Naive thymus-derived CD4-positive, alpha-beta T cell (primary cell): Measurements from ENCODE around the gene ICAM3. TPM values are rescaled to one million over a fixed set of nuclear protein-coding genes. Genes with fewer than 3 reads are reported as not detected.

Source experiments
- ATAC-seq: fragments of 150-1000 bp; cut with Tn5 transposase; 2 replicates; pipeline ENCODE4 v1.10.0; 2021; ENCODE audit warnings: mild to moderate bottlenecking, moderate library complexity
- CTCF ChIA-PET: fragments of 350-600 bp; sonication (Branson Sonifier 250); formaldehyde crosslinking; loops from one replicate; lab custom pipeline; 2021; ENCODE audit warnings: antibody characterized with exemption; lab: Charles Lee
- POLR2A ChIA-PET: fragments of 350-600 bp; sonication (Branson Sonifier 250); formaldehyde crosslinking; loops from one replicate; lab custom pipeline; 2021; ENCODE audit warnings: antibody characterized with exemption, inconsistent platforms; lab: Charles Lee
- DNase-seq, 9 donors: peaks; one replicate each; pipeline versions ENCODE4 v3.0.0 to v3.0.0-alpha.2; 2020 to 2022; ENCODE audit warnings: mixed read lengths in 1 of 9
- H3K27ac ChIP-seq: one replicate; pipeline ENCODE4 v1.7.0; 2013; ENCODE audit warnings: mild to moderate bottlenecking, low read depth, low read length, moderate library complexity
- H3K27me3 ChIP-seq, 2 donors: one replicate each; pipeline ENCODE4 v1.7.0; 2013; ENCODE audit warnings: low read length in 2 of 2, mild to moderate bottlenecking in 2 of 2, moderate library complexity in 2 of 2; ENCODE audit not compliant: control insufficient read depth in 2 of 2, insufficient read depth in 2 of 2
- H3K36me3 ChIP-seq, 3 experiments: 1 replicate in 2 of 3; 2 replicates in 1 of 3; pipeline ENCODE4 v1.7.0; 2013; ENCODE audit warnings: low read length in 3 of 3, mild to moderate bottlenecking in 3 of 3, moderate library complexity in 1 of 3; ENCODE audit not compliant: insufficient read depth in 3 of 3, control insufficient read depth in 2 of 3
- H3K4me1 ChIP-seq, 2 donors: one replicate each; pipeline ENCODE4 v1.7.0; 2013; ENCODE audit warnings: low read length in 2 of 2, mild to moderate bottlenecking in 2 of 2, moderate library complexity in 1 of 2; ENCODE audit not compliant: control insufficient read depth in 2 of 2, insufficient read depth in 2 of 2
- H3K4me3 ChIP-seq: 2 replicates; pipeline ENCODE4 v1.7.0; 2013; ENCODE audit warnings: mild to moderate bottlenecking, low read length
- H3K9me3 ChIP-seq, 3 experiments: 1 replicate in 2 of 3; 2 replicates in 1 of 3; pipeline ENCODE4 v1.7.0; 2013; ENCODE audit warnings: low read length in 3 of 3; ENCODE audit not compliant: control insufficient read depth in 2 of 3
- H3K27ac Mint-ChIP-seq, 9 donors: one replicate each; pipeline ENCODE4 v1.8.0; 2020 to 2022; ENCODE audit warnings: mixed read lengths in 9 of 9, mild to moderate bottlenecking in 8 of 9, moderate library complexity in 5 of 9, inconsistent platforms in 2 of 9
- H3K27me3 Mint-ChIP-seq, 5 donors: one replicate each; pipeline ENCODE4 v1.8.0; 2021 to 2022; ENCODE audit warnings: mixed read lengths in 5 of 5, mild to moderate bottlenecking in 1 of 5
- H3K36me3 Mint-ChIP-seq, 5 donors: one replicate each; pipeline ENCODE4 v1.8.0; 2020 to 2022; ENCODE audit warnings: mixed read lengths in 5 of 5, mild to moderate bottlenecking in 3 of 5, inconsistent platforms in 1 of 5
- H3K4me1 Mint-ChIP-seq, 7 donors: one replicate each; pipeline ENCODE4 v1.8.0; 2020 to 2022; ENCODE audit warnings: mixed read lengths in 7 of 7, mild to moderate bottlenecking in 3 of 7, inconsistent platforms in 1 of 7
- H3K4me3 Mint-ChIP-seq, 10 donors: one replicate each; pipeline ENCODE4 v1.8.0; 2020 to 2022; ENCODE audit warnings: mild to moderate bottlenecking in 10 of 10, mixed read lengths in 10 of 10, moderate library complexity in 6 of 10, inconsistent platforms in 2 of 10
- H3K9me3 Mint-ChIP-seq, 11 donors: one replicate each; pipeline ENCODE4 v1.8.0; 2020 to 2022; ENCODE audit warnings: mixed read lengths in 11 of 11, mild to moderate bottlenecking in 4 of 11, inconsistent platforms in 1 of 11, moderate library complexity in 1 of 11
- intact Hi-C, 2 donors: fragments of 100-400 bp; cut with micrococcal nuclease; formaldehyde crosslinking; loops; one replicate each; pipeline ENCODE4 v1.15.1; 2023
- polyA plus RNA-seq, 2 donors: library from polyadenylated mRNA; unstranded; fragments of 300-500 nt; fragmentation: Illumina TruSeq; gene quantifications; one replicate each; pipeline ENCODE4 v1.2.3, GENCODE V29; 2021
- total RNA-seq, 6 experiments: library from RNA in 5 of 6; stranded (reverse) in 5 of 6; gene quantifications; 1 replicate in 5 of 6; 2 replicates in 1 of 6; pipeline ENCODE4 v1.2.3 and lab custom pipeline; 2021 to 2026

ICAM3 gene
- total and polyA plus RNA-seq, 7 experiments from 2014 or later, result 165 to 244 (median 195) TPM

GRCh38 chr19:10356431-10356830 is 17.0 kb upstream of the ICAM3 start:
- Mint-ChIP-seq H3K27me3 (no peaks in the 10 kb centered on the region), H3K27ac (peak overlapping the region in 1 of 9 donors; percentile 46), H3K4me3 (no peak overlapping the region), H3K36me3 (peaks cover 0 to 25% (median 11%) of the 10 kb centered on the region in 5 donors), H3K4me1 (peaks cover 0 to 6% (median 0%) of the 10 kb centered on the region in 7 donors), H3K9me3 (no peaks in the 10 kb centered on the region)
- DNase-seq, result no peak
- Histone ChIP-seq H3K4me1 (no peaks in the 10 kb centered on the region), H3K4me3 (no peak overlapping the region), H3K36me3 (peaks cover 0 to 91% (median 16%) of the 10 kb centered on the region in 3 experiments), H3K9me3 (no peaks in the 10 kb centered on the region), H3K27me3 (no peaks in the 10 kb centered on the region), H3K27ac (no peak overlapping the region)
- ATAC-seq, result no peak
- ChIA-PET CTCF (interaction anchor here (0.6 kb wide), 1 partner anchor 106 kb away, joined by 3 read pairs; no protein-coding TSS in a partner anchor), POLR2A (no interaction called here)
- intact Hi-C loops, result no loop called here

- H3K4me3 Mint-ChIP-seq, result no peak overlapping the region
Observed at GRCh38 chr19:10353793-10354391, 14.5 kb upstream of the ICAM3 start.

GRCh38 chr19:10352764-10353671 is 13.6 kb upstream of the ICAM3 start:
- intact Hi-C loops, result no loop called here
- Mint-ChIP-seq H3K27me3 (no peaks in the 10 kb centered on the region), H3K4me3 (no peak overlapping the region), H3K27ac (no peak overlapping the region), H3K9me3 (no peaks in the 10 kb centered on the region), H3K36me3 (peaks cover 0 to 20% (median 7%) of the 10 kb centered on the region in 5 donors), H3K4me1 (peaks cover 0 to 3% (median 0%) of the 10 kb centered on the region in 7 donors)
- H3K27me3 ChIP-seq, result no peaks in the 10 kb centered on the region
- ChIA-PET CTCF (no interaction called here), POLR2A (interaction anchor here (1.0 kb wide), 1 partner anchor 82 kb away, joined by 3 read pairs; the partner anchor contains the start of gene ICAM1)
- DNase-seq (no peak), ATAC-seq (no peak)
- H3K9me3 ChIP-seq, result no peaks in the 10 kb centered on the region
- no peak overlapping the region for H3K4me3 ChIP-seq
- no peak overlapping the region for H3K27ac ChIP-seq
- H3K36me3 ChIP-seq, result peaks cover 0 to 71% (median 13%) of the 10 kb centered on the region in 3 experiments
- H3K4me1 ChIP-seq, result no peaks in the 10 kb centered on the region

More at GRCh38 chr19:10353793-10354391, 14.5 kb upstream of the ICAM3 start:
- no peak overlapping the region for H3K27ac Mint-ChIP-seq
- Histone ChIP-seq H3K4me3 (no peak overlapping the region), H3K27me3 (no peaks in the 10 kb centered on the region), H3K27ac (no peak overlapping the region), H3K4me1 (no peaks in the 10 kb centered on the region), H3K9me3 (no peaks in the 10 kb centered on the region), H3K36me3 (peaks cover 0 to 79% (median 13%) of the 10 kb centered on the region in 3 experiments)
- ChIA-PET CTCF (no interaction called here), POLR2A (interaction anchor here (1.0 kb wide), 1 partner anchor 83 kb away, joined by 3 read pairs; the partner anchor contains the start of gene ICAM1)
- peaks cover 0 to 3% (median 0%) of the 10 kb centered on the region in 7 donors for H3K4me1 Mint-ChIP-seq
- DNase-seq, result peak in 6 of 9 donors; percentile 17 to 40 (median 24)
- intact Hi-C loops, result no loop called here
- H3K27me3 Mint-ChIP-seq, result no peaks in the 10 kb centered on the region
- peak; percentile 60 for ATAC-seq
- H3K36me3 Mint-ChIP-seq, result peaks cover 0 to 20% (median 7%) of the 10 kb centered on the region in 5 donors
- H3K9me3 Mint-ChIP-seq, result no peaks in the 10 kb centered on the region

DNA sequence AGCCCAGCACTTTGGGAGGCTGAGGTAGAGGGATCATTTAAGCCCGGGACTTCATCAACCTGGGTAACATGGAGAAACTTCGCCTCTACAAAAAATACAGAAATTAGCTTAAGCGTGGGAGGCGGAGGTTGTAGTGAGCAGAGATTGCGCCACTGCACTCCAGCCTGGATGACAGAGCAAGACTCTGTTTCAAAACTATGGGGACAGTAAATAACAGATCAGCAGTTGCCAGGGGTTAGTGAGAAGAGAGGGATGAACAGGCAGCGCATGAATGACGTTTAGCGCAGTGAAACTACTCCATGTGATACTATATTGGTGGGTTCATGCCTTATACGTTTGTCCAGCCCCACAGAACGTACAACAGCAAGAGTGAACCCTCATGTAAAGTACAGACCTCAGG is 7.1 kb upstream of the ICAM3 start:
- Histone ChIP-seq H3K27ac (no peak overlapping the region), H3K9me3 (no peaks in the 10 kb centered on the region), H3K27me3 (no peaks in the 10 kb centered on the region), H3K4me3 (no peak overlapping the region), H3K36me3 (peaks cover 0 to 12% (median under 1%) of the 10 kb centered on the region in 3 experiments), H3K4me1 (no peaks in the 10 kb centered on the region)
- ChIA-PET CTCF (no interaction called here), POLR2A (interaction anchor here (2.5 kb wide), 1 partner anchor 13 kb away, joined by 11 read pairs; the partner anchor contains the start of gene RAVER1)
- Mint-ChIP-seq H3K27ac (no peak overlapping the region), H3K27me3 (no peaks in the 10 kb centered on the region), H3K4me1 (no peaks in the 10 kb centered on the region), H3K9me3 (no peaks in the 10 kb centered on the region), H3K36me3 (peaks cover 0 to 5% (median 0%) of the 10 kb centered on the region in 5 donors), H3K4me3 (no peak overlapping the region)
- ATAC-seq (peak; percentile 88), DNase-seq (no peak)
- intact Hi-C loops, result no loop called here

DNA sequence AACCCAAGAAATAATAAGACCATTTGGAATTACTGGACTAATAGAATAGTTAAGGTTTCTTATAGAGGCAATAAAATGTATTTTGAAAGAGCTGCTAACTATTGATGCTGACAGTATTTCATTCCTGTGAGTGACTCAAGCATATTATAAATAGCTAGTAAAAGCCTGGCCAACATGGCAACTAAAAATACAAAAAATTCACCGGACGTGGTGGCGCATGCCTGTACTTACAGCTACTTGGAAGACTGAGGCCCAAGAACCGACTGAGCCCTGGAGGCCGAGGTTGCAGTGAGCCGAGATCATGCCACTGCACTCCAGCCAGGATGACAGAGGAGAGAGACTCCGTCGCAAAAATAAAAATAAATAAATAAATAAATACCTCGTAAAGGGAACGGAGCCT is 5.4 kb upstream of the ICAM3 start:
- ATAC-seq, result no peak
- intact Hi-C loops, result no loop called here
- H3K27me3 ChIP-seq, result no peaks in the 10 kb centered on the region
- H3K27ac ChIP-seq, result no peak overlapping the region
- Mint-ChIP-seq H3K4me3 (no peak overlapping the region), H3K36me3 (no peaks in the 10 kb centered on the region), H3K4me1 (peaks cover 0 to 12% (median 9%) of the 10 kb centered on the region in 7 donors), H3K9me3 (no peaks in the 10 kb centered on the region), H3K27me3 (no peaks in the 10 kb centered on the region), H3K27ac (no peak overlapping the region)
- H3K9me3 ChIP-seq, result no peaks in the 10 kb centered on the region
- ChIA-PET POLR2A (interaction anchor here (0.7 to 2.5 kb wide), 3 partner anchors 11 to 17 kb away, joined by 3 to 11 read pairs (median 4); partner anchors contain the start of gene RAVER1), CTCF (interaction anchor here (1.1 kb wide), 1 partner anchor 26 kb away, joined by 3 read pairs; no protein-coding TSS in a partner anchor)
- no peak for DNase-seq
- peaks cover 6 to 11% of the 10 kb centered on the region in 2 donors for H3K4me1 ChIP-seq
- no peak overlapping the region for H3K4me3 ChIP-seq
- no peaks in the 10 kb centered on the region for H3K36me3 ChIP-seq

GRCh38 chr19:10343495-10343894 is 4.1 kb upstream of the ICAM3 start:
- intact Hi-C loops, result no loop called here
- Mint-ChIP-seq H3K36me3 (peaks cover 0 to under 1% (median 0%) of the 10 kb centered on the region in 5 donors), H3K4me1 (peaks cover 8 to 25% (median 22%) of the 10 kb centered on the region in 7 donors), H3K9me3 (no peaks in the 10 kb centered on the region), H3K27ac (peak overlapping the region in 1 of 9 donors; percentile 65), H3K27me3 (no peaks in the 10 kb centered on the region), H3K4me3 (peak overlapping the region in 1 of 10 donors; percentile 48)
- ATAC-seq (no peak), DNase-seq (no peak)
- Histone ChIP-seq H3K27me3 (no peaks in the 10 kb centered on the region), H3K4me3 (no peak overlapping the region), H3K27ac (no peak overlapping the region), H3K4me1 (peaks cover 15 to 16% of the 10 kb centered on the region in 2 donors), H3K9me3 (no peaks in the 10 kb centered on the region), H3K36me3 (no peaks in the 10 kb centered on the region)
- ChIA-PET CTCF (interaction anchor here (0.6 kb wide), 2 partner anchors 85 to 410 kb away, joined by 3 to 4 read pairs; no protein-coding TSS in a partner anchor), POLR2A (interaction anchor here (1.2 kb wide), 1 partner anchor 24 kb away, joined by 3 read pairs; no protein-coding TSS in a partner anchor)
